PFSK-1 (cell line): ENCODE measurements around the gene RNF126.
A peak's percentile ranks its signal among the peaks of the same experiment; 100 is the strongest.

Experiments used
- FOXP2 ChIP-seq: optimal IDR thresholded peaks from 2 replicates; pipeline ENCODE3; 2011; ENCODE audit warnings: borderline replicate concordance, control low read depth, inconsistent platforms; ENCODE audit not compliant: insufficient read depth; ENCODE audit errors: extremely low read length, extremely low read depth
- POLR2AphosphoS5 ChIP-seq: IDR thresholded peaks from 2 replicates; pipeline ENCODE4 v1.6.1; 2012; ENCODE audit warnings: low read depth, mild to moderate bottlenecking, control low read depth, low read length, moderate library complexity
- TAF1 ChIP-seq: IDR thresholded peaks from 2 replicates; pipeline ENCODE4 v1.6.1; 2012; ENCODE audit warnings: low read length, control low read depth, borderline replicate concordance; ENCODE audit not compliant: insufficient read depth
- TF ChIP-seq, protein P1 (sequence below), 2 experiments: IDR thresholded peaks; 2 replicates each; pipeline versions ENCODE4 v1.6.1 to v1.8.0; 2011 to 2012; ENCODE audit warnings: low read depth in 2 of 2, low read length in 2 of 2, control low read depth in 1 of 2, inconsistent platforms in 1 of 2, mild to moderate bottlenecking in 1 of 2, moderate library complexity in 1 of 2; ENCODE audit not compliant: insufficient read depth in 1 of 2

DNA sequence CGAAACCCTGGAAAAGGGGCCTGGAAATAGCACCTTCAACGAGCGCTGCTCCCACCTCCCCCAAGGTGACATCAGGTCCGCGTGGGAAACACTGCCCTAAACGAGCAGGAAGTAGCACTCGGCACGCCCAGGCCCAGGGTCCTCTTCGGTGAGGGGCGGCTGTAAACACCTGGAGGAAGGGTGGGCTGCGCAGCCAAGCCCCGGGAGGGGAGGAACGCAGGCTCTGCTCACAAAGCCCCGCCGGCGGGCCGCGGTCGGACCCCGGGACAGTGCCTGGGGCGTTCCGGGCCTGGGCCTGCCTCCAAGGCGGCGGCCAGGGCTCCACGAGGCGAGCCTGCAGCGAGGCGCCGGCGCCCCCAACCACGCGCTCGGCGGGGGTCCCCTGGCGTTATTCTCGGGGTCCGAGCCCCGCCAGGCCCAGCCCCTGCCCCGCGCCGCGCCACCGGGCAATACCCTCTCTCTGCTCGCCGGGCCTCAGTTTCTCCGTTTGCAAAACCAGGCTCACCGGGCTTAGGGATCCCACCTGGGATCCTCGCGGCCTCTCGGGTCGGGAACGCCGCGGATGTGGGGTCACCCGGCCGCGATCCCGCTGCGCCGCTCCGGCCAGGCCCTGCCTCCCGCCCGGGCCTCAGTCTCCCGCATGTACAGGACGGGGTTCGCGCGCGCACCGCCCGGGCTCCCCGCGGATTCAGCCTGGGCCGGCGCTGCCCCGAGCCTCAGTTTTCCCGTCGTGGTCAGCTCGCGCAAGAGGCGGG, 630 bp downstream of the RNF126 start:
- TF ChIP-seq FOXP2, result peak; percentile 61
- no peak; the same call in 1 of the 2 replicates for TF ChIP-seq POLR2AphosphoS5
- TF ChIP-seq TAF1, result no peak
- TF ChIP-seq, protein P1, sequence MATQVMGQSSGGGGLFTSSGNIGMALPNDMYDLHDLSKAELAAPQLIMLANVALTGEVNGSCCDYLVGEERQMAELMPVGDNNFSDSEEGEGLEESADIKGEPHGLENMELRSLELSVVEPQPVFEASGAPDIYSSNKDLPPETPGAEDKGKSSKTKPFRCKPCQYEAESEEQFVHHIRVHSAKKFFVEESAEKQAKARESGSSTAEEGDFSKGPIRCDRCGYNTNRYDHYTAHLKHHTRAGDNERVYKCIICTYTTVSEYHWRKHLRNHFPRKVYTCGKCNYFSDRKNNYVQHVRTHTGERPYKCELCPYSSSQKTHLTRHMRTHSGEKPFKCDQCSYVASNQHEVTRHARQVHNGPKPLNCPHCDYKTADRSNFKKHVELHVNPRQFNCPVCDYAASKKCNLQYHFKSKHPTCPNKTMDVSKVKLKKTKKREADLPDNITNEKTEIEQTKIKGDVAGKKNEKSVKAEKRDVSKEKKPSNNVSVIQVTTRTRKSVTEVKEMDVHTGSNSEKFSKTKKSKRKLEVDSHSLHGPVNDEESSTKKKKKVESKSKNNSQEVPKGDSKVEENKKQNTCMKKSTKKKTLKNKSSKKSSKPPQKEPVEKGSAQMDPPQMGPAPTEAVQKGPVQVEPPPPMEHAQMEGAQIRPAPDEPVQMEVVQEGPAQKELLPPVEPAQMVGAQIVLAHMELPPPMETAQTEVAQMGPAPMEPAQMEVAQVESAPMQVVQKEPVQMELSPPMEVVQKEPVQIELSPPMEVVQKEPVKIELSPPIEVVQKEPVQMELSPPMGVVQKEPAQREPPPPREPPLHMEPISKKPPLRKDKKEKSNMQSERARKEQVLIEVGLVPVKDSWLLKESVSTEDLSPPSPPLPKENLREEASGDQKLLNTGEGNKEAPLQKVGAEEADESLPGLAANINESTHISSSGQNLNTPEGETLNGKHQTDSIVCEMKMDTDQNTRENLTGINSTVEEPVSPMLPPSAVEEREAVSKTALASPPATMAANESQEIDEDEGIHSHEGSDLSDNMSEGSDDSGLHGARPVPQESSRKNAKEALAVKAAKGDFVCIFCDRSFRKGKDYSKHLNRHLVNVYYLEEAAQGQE (IDR thresholded peaks at IDR 0.05; ENCODE audit: insufficient read depth in 1 of 2, low read depth in 2 of 2, low read length in 2 of 2), result no peak
